AG09309 (cell line): ENCODE results near the gene KATNIP.

ENCODE experiments used
- DNase-seq: peaks from one replicate; pipeline ENCODE4 v3.0.0-alpha.2; 2010; ENCODE audit warnings: low read depth
- H3K4me3 ChIP-seq: 2 replicates; pipeline ENCODE4 v1.5.1; 2011; ENCODE audit warnings: mild to moderate bottlenecking, low read depth, low read length, moderate library complexity; ENCODE audit not compliant: control insufficient read depth
- TF ChIP-seq, protein P1 (sequence below): IDR thresholded peaks from 2 replicates; pipeline ENCODE4 v1.5.1; 2011; ENCODE audit warnings: mild to moderate bottlenecking, low read depth, low read length, inconsistent platforms; ENCODE audit not compliant: insufficient read depth, control insufficient read depth; ENCODE audit errors: missing control alignments

Gene KATNIP

DNA sequence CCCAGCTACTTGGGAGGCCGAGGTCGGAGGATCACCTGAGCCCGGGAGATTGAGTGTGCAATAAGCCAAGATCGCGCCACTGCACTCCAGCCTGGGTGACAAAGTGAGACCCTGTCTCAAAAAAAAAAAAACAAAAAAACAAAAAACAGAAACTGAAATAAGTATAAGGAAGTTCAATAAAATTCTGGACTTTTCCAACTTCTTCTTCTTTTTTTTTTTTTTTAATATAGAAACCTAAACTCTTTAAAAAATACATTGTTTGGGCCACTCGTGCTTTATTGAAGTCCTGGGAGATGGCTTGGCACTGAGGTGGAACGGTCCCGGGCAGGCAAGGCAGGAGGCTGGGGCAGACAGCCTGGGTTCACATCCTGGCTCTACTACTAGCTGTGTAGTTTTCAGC, 36.8 kb downstream of the KATNIP start:
- TF ChIP-seq, protein P1, sequence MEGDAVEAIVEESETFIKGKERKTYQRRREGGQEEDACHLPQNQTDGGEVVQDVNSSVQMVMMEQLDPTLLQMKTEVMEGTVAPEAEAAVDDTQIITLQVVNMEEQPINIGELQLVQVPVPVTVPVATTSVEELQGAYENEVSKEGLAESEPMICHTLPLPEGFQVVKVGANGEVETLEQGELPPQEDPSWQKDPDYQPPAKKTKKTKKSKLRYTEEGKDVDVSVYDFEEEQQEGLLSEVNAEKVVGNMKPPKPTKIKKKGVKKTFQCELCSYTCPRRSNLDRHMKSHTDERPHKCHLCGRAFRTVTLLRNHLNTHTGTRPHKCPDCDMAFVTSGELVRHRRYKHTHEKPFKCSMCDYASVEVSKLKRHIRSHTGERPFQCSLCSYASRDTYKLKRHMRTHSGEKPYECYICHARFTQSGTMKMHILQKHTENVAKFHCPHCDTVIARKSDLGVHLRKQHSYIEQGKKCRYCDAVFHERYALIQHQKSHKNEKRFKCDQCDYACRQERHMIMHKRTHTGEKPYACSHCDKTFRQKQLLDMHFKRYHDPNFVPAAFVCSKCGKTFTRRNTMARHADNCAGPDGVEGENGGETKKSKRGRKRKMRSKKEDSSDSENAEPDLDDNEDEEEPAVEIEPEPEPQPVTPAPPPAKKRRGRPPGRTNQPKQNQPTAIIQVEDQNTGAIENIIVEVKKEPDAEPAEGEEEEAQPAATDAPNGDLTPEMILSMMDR, result no peak
- no peak for DNase-seq

DNA sequence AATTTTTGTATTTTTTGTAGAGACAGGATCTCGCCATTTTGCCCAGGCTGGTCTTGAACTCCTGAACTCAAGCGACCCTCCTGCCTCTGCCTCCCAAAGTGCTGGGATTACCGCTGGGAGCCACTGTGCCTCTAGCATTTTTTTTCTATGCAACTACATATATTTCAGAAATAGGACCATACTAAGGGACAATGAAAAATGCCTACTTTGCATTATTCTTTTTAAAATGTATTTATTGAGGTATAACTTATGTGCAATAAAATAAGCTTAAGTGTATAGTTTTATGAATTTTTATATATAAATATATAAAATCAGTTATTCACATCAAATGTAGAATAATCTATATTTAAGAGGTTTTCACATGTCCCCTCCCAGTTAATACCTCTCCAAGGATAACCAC, 38.1 kb downstream of the KATNIP start:
- DNase-seq, result no peak
- TF ChIP-seq, protein P1, result no peak
- H3K4me3 ChIP-seq, result no peak overlapping the region

More for the DNA sequence above, 36.8 kb downstream of the KATNIP start:
- no peak overlapping the region for H3K4me3 ChIP-seq

DNA sequence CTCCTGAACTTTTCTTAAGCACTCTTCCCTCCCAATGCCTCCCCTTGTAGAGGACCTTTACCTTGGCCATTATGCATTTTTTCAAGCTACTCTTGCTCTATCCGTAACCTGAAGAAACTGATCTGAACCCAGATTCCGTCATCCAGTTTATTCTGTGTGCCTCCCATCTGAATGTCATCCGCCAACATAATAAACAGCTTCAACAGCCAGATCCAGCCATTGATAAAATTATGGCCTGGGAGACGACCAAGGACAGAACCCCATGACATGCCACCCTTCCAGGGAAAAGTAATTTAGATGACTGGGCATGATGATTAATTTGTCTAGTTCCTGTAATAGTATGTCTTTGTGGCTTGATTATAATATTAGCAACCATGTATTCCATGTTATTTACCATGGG, 41.9 kb downstream of the KATNIP start:
- no peak overlapping the region for H3K4me3 ChIP-seq
- TF ChIP-seq, protein P1, result no peak
- no peak for DNase-seq

DNA sequence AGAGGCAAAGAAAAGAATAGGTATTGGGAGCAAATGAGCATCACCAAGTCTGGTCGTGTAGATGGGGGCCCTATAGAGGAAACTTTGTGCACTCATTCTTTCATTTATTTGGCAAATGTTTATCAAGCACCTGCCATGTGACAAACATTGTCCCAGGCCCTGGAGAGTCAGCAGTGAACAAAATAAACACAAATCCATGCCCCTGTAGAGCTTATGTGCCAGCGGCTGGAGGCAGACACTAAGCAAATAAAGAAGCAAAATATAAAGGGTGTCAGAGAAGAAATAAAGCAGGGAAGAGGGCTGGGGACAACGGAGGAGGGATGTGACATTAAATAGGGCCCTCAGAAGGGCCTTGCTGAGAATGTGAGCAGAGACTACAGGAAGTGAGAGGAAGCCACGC, 45.5 kb downstream of the KATNIP start:
- TF ChIP-seq, protein P1, result no peak
- DNase-seq, result no peak
- H3K4me3 ChIP-seq, result no peak overlapping the region

DNA sequence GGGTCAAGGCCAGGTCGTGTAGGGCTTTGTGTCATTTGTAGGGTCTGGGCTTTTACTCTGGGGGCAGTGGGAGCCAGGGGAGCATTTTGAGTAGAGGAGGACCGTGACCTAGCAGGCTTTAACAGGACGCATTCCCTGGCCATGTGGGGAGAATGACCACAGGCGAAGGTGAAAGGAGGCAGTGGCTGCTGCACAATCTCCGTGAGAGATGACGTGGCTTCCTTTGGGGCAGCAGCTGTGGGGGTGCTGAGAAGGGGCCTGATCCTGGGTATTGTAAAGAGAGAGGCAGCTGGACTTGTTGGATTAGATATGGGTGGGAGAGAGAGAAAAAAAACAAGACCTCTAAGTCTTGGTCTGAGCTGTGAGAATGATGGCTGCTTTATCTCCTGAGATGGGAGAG, 46.0 kb downstream of the KATNIP start:
- TF ChIP-seq, protein P1, result no peak
- DNase-seq, result no peak
- H3K4me3 ChIP-seq, result no peak overlapping the region

DNA sequence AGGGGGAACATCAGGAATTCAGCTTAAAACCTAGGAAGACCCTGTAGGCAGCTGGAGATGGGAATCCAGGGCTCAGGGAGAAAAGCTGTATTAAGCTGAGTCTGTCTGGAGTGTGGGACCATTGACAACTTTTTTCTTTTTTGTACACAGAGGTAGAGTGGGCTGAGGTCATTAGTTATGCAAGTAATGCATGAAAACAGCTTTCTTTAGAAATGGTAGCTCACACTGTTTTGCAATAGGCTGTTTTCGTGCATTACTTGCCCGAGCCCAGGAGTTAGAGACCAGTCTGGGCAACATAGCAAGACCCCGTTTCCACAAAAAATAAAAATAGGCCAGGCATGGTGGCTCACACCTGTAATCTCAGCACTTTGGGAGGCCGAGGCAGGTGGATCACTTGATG, 46.5 kb downstream of the KATNIP start:
- DNase-seq, result no peak
- H3K4me3 ChIP-seq, result no peak overlapping the region
- TF ChIP-seq, protein P1, result no peak

DNA sequence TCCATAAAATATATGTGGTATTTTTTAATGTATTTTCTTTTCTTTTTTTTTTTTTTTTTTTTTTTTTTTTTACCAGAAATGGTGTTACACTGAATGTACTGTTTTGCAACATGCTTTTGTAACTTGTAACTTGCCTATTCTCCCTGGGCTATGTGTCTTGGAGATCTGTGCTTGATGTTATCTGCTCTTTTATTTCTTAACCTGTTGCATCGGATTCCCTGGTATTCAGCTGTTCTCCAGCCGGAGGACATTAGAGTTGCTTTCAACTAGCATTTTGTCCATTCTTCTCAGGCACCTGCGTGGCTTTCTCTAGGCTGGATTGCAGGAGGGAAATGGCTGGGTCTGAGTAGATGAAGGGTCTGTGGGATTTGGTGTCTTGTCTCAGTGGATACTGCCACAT, 47.4 kb downstream of the KATNIP start:
- DNase-seq, result no peak
- no peak overlapping the region for H3K4me3 ChIP-seq
- TF ChIP-seq, protein P1, result no peak
